HEK293 (cell line): Measurements from ENCODE around the gene SGSM2.

Experiments used
- GFI1B ChIP-seq: fragments of 450-650 bp; formaldehyde crosslinking; IDR thresholded peaks from 2 replicates; pipeline ENCODE4 v1.5.1; 2016; ENCODE audit warnings: missing biosample characterization, missing genetic modification characterization
- GLIS1 ChIP-seq: fragments of 450-650 bp; formaldehyde crosslinking; IDR thresholded peaks from 2 replicates; pipeline ENCODE4 v1.5.1; 2016; ENCODE audit warnings: missing biosample characterization, missing genetic modification characterization
- GLIS2 ChIP-seq: fragments of 450-650 bp; formaldehyde crosslinking; IDR thresholded peaks from 2 replicates; pipeline ENCODE4 v1.5.1; 2016; ENCODE audit warnings: missing biosample characterization, missing genetic modification characterization
- HOXC10 ChIP-seq: sonication (generic); formaldehyde crosslinking; IDR thresholded peaks from 2 replicates; pipeline ENCODE4 v1.8.1; 2023; ENCODE audit warnings: mild to moderate bottlenecking, missing genetic modification reagents
- KLF17 ChIP-seq: fragments of 450-650 bp; formaldehyde crosslinking; IDR thresholded peaks from 2 replicates; pipeline ENCODE4 v1.5.1; 2016; ENCODE audit warnings: missing biosample characterization, missing genetic modification characterization
- OSR2 ChIP-seq: fragments of 450-650 bp; formaldehyde crosslinking; IDR thresholded peaks from 2 replicates; pipeline ENCODE4 v1.5.1; 2016; ENCODE audit warnings: missing biosample characterization, missing genetic modification characterization
- RBAK ChIP-seq: fragments of 450-650 bp; formaldehyde crosslinking; IDR thresholded peaks from 2 replicates; pipeline ENCODE4 v1.5.1; 2016; ENCODE audit warnings: missing biosample characterization, missing genetic modification characterization
- SETDB1 ChIP-seq: IDR thresholded peaks from one replicate; pipeline ENCODE4 v1.6.1; 2017; ENCODE audit warnings: mild to moderate bottlenecking, low read length, moderate library complexity, mixed read lengths; ENCODE audit not compliant: insufficient read length
- SP7 ChIP-seq: fragments of 450-650 bp; formaldehyde crosslinking; IDR thresholded peaks from 2 replicates; pipeline ENCODE4 v1.5.1; 2016; ENCODE audit warnings: missing biosample characterization, missing genetic modification characterization
- TCF7L2 ChIP-seq: IDR thresholded peaks from 2 replicates; pipeline ENCODE4 v1.6.1; 2011; ENCODE audit warnings: low read depth, mild to moderate bottlenecking, inconsistent platforms, low read length, moderate library complexity, borderline replicate concordance
- ZBTB44 ChIP-seq: fragments of 450-650 bp; IDR thresholded peaks from 2 replicates; pipeline ENCODE4 v1.5.1; 2018; ENCODE audit warnings: missing biosample characterization, mild to moderate bottlenecking, missing genetic modification characterization
- ZEB2 ChIP-seq: fragments of 450-650 bp; formaldehyde crosslinking; IDR thresholded peaks from 2 replicates; pipeline ENCODE4 v1.5.1; 2016; ENCODE audit warnings: missing biosample characterization, missing genetic modification characterization
- ZIC2 ChIP-seq: fragments of 450-650 bp; formaldehyde crosslinking; IDR thresholded peaks from 2 replicates; pipeline ENCODE4 v1.5.1; 2016; ENCODE audit warnings: missing biosample characterization, missing genetic modification characterization
- ZNF112 ChIP-seq: fragments of 450-650 bp; formaldehyde crosslinking; IDR thresholded peaks from 2 replicates; pipeline ENCODE4 v1.5.0; 2017; ENCODE audit warnings: missing biosample characterization, missing genetic modification characterization
- ZNF155 ChIP-seq: fragments of 450-650 bp; formaldehyde crosslinking; IDR thresholded peaks from 2 replicates; pipeline ENCODE4 v1.5.1; 2016; ENCODE audit warnings: missing biosample characterization, missing genetic modification characterization
- ZNF2 ChIP-seq: fragments of 450-650 bp; formaldehyde crosslinking; IDR thresholded peaks from 2 replicates; pipeline ENCODE4 v1.5.1; 2016; ENCODE audit warnings: missing biosample characterization, missing genetic modification characterization
- ZNF211 ChIP-seq: fragments of 450-650 bp; formaldehyde crosslinking; IDR thresholded peaks from 2 replicates; pipeline ENCODE4 v1.5.1; 2016; ENCODE audit warnings: low read depth, missing biosample characterization, missing genetic modification characterization
- ZNF221 ChIP-seq: fragments of 450-650 bp; formaldehyde crosslinking; IDR thresholded peaks from 2 replicates; pipeline ENCODE4 v1.5.1; 2017; ENCODE audit warnings: missing biosample characterization, missing genetic modification characterization, borderline replicate concordance
- ZNF350 ChIP-seq: fragments of 450-650 bp; formaldehyde crosslinking; IDR thresholded peaks from 2 replicates; pipeline ENCODE4 v1.5.0; 2017; ENCODE audit warnings: missing biosample characterization, mild to moderate bottlenecking, missing genetic modification characterization
- ZNF416 ChIP-seq: fragments of 450-650 bp; formaldehyde crosslinking; IDR thresholded peaks from 2 replicates; pipeline ENCODE4 v1.5.1; 2016; ENCODE audit warnings: missing biosample characterization, missing genetic modification characterization
- ZNF473 ChIP-seq: fragments of 450-650 bp; formaldehyde crosslinking; IDR thresholded peaks from 2 replicates; pipeline ENCODE4 v1.5.1; 2017; ENCODE audit warnings: missing biosample characterization, missing genetic modification characterization
- ZNF48 ChIP-seq: fragments of 450-650 bp; formaldehyde crosslinking; IDR thresholded peaks from 2 replicates; pipeline ENCODE4 v1.5.1; 2016; ENCODE audit warnings: missing biosample characterization, missing genetic modification characterization
- ZNF560 ChIP-seq: fragments of 450-650 bp; formaldehyde crosslinking; IDR thresholded peaks from 2 replicates; pipeline ENCODE4 v1.5.1; 2017; ENCODE audit warnings: missing biosample characterization, missing genetic modification characterization, borderline replicate concordance
- ZNF596 ChIP-seq: fragments of 450-650 bp; IDR thresholded peaks from 2 replicates; pipeline ENCODE4 v1.5.0; 2018; ENCODE audit warnings: missing biosample characterization, mild to moderate bottlenecking, missing genetic modification characterization, moderate library complexity
- ZNF621 ChIP-seq: fragments of 450-650 bp; formaldehyde crosslinking; IDR thresholded peaks from 2 replicates; pipeline ENCODE4 v1.5.1; 2017; ENCODE audit warnings: missing biosample characterization, missing genetic modification characterization
- ZNF623 ChIP-seq: fragments of 450-650 bp; formaldehyde crosslinking; IDR thresholded peaks from 2 replicates; pipeline ENCODE4 v1.5.1; 2016; ENCODE audit warnings: missing biosample characterization, missing genetic modification characterization
- ZNF624 ChIP-seq: fragments of 450-650 bp; formaldehyde crosslinking; IDR thresholded peaks from 2 replicates; pipeline ENCODE4 v1.5.1; 2017; ENCODE audit warnings: missing biosample characterization, missing genetic modification characterization
- ZNF658 ChIP-seq: fragments of 450-650 bp; formaldehyde crosslinking; IDR thresholded peaks from 2 replicates; pipeline ENCODE4; 2016; ENCODE audit warnings: missing biosample characterization, missing genetic modification characterization
- ZNF660 ChIP-seq: fragments of 450-650 bp; IDR thresholded peaks from 2 replicates; pipeline ENCODE4 v1.5.1; 2018; ENCODE audit warnings: missing biosample characterization, mild to moderate bottlenecking, missing genetic modification characterization
- ZNF747 ChIP-seq: fragments of 450-650 bp; formaldehyde crosslinking; IDR thresholded peaks from 2 replicates; pipeline ENCODE4 v1.5.1; 2016; ENCODE audit warnings: missing biosample characterization, missing genetic modification characterization
- ZNF776 ChIP-seq: fragments of 450-650 bp; formaldehyde crosslinking; IDR thresholded peaks from 2 replicates; pipeline ENCODE4 v1.5.0; 2017; ENCODE audit warnings: missing biosample characterization, missing genetic modification characterization, borderline replicate concordance
- ZNF785 ChIP-seq: fragments of 450-650 bp; formaldehyde crosslinking; IDR thresholded peaks from 2 replicates; pipeline ENCODE4 v1.5.1; 2016; ENCODE audit warnings: missing biosample characterization, missing genetic modification characterization
- ZNF791 ChIP-seq: fragments of 450-650 bp; formaldehyde crosslinking; IDR thresholded peaks from 2 replicates; pipeline ENCODE4 v1.5.1; 2016; ENCODE audit warnings: missing biosample characterization, missing genetic modification characterization
- ZNF837 ChIP-seq: fragments of 450-650 bp; formaldehyde crosslinking; IDR thresholded peaks from 2 replicates; pipeline ENCODE4 v1.5.1; 2016; ENCODE audit warnings: missing biosample characterization, missing genetic modification characterization
- TF ChIP-seq, protein P1 (sequence below): fragments of 450-650 bp; formaldehyde crosslinking; optimal IDR thresholded peaks from 2 replicates; pipeline ENCODE3; 2016; ENCODE audit warnings: missing biosample characterization, mild to moderate bottlenecking, missing genetic modification characterization
- TF ChIP-seq, protein P2 (sequence below): fragments of 450-650 bp; formaldehyde crosslinking; IDR thresholded peaks from 2 replicates; pipeline ENCODE4 v1.5.1; 2016; ENCODE audit warnings: missing biosample characterization, missing genetic modification characterization
- TF ChIP-seq, protein P3 (sequence below): fragments of 450-650 bp; formaldehyde crosslinking; IDR thresholded peaks from 2 replicates; pipeline ENCODE4 v1.5.1; 2016; ENCODE audit warnings: missing biosample characterization, missing genetic modification characterization

SGSM2 gene

DNA sequence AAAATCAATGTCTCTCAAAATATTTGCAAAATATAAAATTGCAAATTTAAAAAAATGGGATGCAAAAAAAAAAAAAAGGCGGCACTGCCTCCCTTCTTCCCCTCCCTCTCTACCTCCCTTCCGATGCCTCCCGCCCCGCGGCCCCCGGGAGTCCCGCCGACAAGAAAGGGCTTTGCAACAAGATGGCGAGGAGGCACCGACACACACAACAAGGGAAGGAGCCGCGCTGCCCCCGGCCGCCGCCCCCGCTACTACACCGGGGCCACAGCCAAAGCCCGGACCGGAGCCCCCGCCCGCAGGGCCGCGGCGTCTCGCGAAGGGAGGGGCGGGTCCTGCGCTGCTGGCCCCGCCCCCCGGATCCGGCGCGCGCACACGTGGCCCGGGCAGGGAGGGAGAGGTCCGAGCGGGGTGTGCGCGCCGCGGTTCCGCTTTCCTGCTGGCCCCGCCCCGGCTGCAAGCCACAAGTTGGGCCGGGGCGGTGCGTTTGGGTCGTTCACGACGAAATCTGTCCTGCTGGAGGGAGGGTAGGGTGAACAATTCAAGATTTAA lies 63.6 kb downstream of the SGSM2 start, which contains the start of gene MNT (continued):
- TF ChIP-seq ZBTB44: peak; percentile 76; the same call in 1 of the 2 replicates
- peak; percentile 49 for TF ChIP-seq ZNF660 (tag by site-specific recombination)
- TF ChIP-seq GLIS1: peak; percentile 84
- peak; percentile 95 for TF ChIP-seq GLIS2
- no peak for TF ChIP-seq ZNF658 (tag by site-specific recombination)
- TF ChIP-seq KLF17: peak; percentile 74
- peak; percentile 33; the same call in 1 of the 2 replicates for TF ChIP-seq TCF7L2
- TF ChIP-seq SETDB1: no peak
- TF ChIP-seq ZNF112: no peak
- TF ChIP-seq ZIC2 (tag by site-specific recombination): no peak; the same call in 1 of the 2 replicates
- TF ChIP-seq ZNF211 (tag by site-specific recombination): no peak
- TF ChIP-seq ZNF221 (tag by site-specific recombination): no peak
- no peak for TF ChIP-seq ZNF416 (tag by site-specific recombination)
- TF ChIP-seq, protein P1, sequence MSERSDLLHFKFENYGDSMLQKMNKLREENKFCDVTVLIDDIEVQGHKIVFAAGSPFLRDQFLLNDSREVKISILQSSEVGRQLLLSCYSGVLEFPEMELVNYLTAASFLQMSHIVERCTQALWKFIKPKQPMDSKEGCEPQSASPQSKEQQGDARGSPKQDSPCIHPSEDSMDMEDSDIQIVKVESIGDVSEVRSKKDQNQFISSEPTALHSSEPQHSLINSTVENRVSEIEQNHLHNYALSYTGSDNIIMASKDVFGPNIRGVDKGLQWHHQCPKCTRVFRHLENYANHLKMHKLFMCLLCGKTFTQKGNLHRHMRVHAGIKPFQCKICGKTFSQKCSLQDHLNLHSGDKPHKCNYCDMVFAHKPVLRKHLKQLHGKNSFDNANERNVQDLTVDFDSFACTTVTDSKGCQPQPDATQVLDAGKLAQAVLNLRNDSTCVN: no peak
- no peak for TF ChIP-seq ZNF596 (tag by site-specific recombination)
- no peak for TF ChIP-seq ZNF48 (tag by site-specific recombination)
- no peak for TF ChIP-seq ZNF747 (tag by site-specific recombination)
- no peak for TF ChIP-seq GFI1B (tag by site-specific recombination)
- no peak for TF ChIP-seq ZNF350 (tag by site-specific recombination)
- no peak for TF ChIP-seq ZNF560
- TF ChIP-seq HOXC10: no peak
- no peak for TF ChIP-seq ZNF624 (tag by site-specific recombination)
- TF ChIP-seq ZNF155: no peak
- no peak for TF ChIP-seq ZNF621 (tag by site-specific recombination)
- TF ChIP-seq ZNF791: no peak
- TF ChIP-seq ZNF2 (tag by site-specific recombination): no peak
- no peak for TF ChIP-seq ZNF837 (tag by site-specific recombination)
- TF ChIP-seq ZEB2 (tag by site-specific recombination): no peak
- TF ChIP-seq, protein P2, sequence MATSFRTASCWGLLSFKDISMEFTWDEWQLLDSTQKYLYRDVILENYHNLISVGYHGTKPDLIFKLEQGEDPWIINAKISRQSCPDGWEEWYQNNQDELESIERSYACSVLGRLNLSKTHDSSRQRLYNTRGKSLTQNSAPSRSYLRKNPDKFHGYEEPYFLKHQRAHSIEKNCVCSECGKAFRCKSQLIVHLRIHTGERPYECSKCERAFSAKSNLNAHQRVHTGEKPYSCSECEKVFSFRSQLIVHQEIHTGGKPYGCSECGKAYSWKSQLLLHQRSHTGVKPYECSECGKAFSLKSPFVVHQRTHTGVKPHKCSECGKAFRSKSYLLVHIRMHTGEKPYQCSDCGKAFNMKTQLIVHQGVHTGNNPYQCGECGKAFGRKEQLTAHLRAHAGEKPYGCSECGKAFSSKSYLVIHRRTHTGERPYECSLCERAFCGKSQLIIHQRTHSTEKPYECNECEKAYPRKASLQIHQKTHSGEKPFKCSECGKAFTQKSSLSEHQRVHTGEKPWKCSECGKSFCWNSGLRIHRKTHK (tag by site-specific recombination): no peak
- TF ChIP-seq OSR2 (tag by site-specific recombination): peak; percentile 60; the same call in 1 of the 2 replicates
- TF ChIP-seq, protein P3, sequence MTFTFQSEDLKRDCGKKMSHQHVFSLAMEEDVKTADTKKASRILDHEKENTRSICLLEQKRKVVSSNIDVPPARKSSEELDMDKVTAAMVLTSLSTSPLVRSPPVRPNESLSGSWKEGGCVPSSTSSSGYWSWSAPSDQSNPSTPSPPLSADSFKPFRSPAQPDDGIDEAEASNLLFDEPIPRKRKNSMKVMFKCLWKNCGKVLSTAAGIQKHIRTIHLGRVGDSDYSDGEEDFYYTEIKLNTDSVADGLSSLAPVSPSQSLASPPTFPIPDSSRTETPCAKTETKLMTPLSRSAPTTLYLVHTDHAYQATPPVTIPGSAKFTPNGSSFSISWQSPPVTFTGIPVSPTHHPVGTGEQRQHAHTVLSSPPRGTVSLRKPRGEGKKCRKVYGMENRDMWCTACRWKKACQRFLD (tag by site-specific recombination): no peak
- TF ChIP-seq SP7 (tag by site-specific recombination): peak; percentile 9
- no peak for TF ChIP-seq ZNF473 (tag by site-specific recombination)
- TF ChIP-seq ZNF785: no peak
- no peak for TF ChIP-seq RBAK
- TF ChIP-seq ZNF623 (tag by site-specific recombination): no peak
- TF ChIP-seq ZNF776: no peak
